ENCODE results near the gene TGM2.

The TGM2 gene

DNA sequence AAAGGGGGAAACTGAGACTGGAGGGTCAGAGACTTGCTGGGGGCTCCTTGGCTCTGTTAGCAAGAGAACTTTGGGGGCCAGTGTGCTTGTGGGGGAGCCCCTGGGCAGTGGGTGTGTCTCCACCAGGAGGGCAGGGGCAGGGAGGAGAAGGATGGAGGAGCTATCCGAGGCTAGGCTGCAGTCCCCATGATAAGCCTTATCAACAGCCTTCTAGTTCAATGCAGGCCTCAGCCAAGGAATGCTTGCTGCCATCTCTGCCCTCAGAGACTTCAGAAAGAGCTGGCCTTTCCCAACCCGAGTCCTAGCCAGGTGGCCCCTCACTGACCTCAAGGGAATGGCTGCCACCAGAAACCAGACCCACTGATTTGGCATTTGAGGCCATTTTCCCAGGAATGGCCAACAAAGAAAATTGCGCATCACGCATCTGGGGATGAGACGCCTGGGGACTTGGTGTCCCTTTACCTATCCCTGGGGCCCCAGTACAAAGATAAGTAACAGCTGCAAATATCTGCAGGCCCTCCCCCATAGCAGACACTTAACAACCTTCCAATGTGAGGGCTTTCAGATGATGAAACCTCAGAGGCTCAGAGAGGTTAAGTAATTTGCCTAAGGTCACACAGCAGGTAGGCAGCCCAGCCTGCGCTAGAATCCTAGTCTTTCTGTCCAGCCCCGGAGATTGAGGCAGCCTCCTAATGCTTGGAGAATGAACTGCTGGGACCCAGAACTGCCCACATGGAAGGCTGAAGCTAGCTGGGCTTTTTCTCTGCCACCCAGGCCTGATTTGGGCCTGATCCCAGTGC is 4.9 kb downstream of the TGM2 start:
- no peak overlapping the region for H3K4me3 ChIP-seq (ENCODE audit: low read depth, low read length)
- no peak for TF ChIP-seq CTCF (IDR thresholded peaks at IDR 0.05; ENCODE audit: borderline replicate concordance, insufficient read depth, low read depth, low read length)

- no peak for TF ChIP-seq CTCF (IDR thresholded peaks at IDR 0.05; ENCODE audit: borderline replicate concordance, insufficient read depth, low read depth, low read length)
- no peak overlapping the region for H3K4me3 ChIP-seq (ENCODE audit: low read depth, low read length)
Observed at GRCh38 chr20:38159566-38159956, 5.5 kb downstream of the TGM2 start.

DNA sequence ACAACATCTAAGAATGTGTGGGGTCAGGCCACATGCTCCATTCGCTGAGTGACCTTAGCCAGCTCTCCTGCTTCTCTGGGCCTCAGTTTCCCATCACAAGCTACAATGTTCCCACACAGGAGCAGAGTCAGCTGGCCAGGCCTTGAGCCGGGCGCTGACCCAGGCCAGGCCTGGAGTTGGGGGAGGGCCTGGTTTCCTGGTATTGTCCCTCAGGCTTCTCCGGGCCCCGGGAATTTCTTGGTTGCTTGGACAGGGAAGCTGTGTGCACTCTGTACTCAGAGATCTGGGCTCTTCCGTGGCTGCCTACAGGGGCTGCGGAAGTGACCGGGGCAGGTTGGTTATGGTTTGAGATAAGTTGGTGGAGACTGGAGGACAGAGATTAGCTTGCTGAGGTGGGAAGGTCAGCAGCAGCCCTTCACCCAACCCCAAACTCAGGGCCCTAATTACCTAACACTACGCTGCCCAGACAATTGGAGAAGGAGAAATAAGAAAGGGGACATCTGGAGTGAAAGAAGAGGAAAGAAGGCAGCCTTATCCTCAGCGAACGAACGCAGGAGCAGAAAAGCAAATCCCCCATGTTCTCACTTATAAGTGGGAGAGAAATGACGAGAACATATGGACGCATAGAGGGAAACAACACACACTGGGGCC is 6.2 kb downstream of the TGM2 start:
- no peak for TF ChIP-seq CTCF (IDR thresholded peaks at IDR 0.05; ENCODE audit: borderline replicate concordance, insufficient read depth, low read depth, low read length)
- H3K4me3 ChIP-seq (ENCODE audit: low read depth, low read length) = no peak overlapping the region

GRCh38 chr20:38157635-38158495 is 7.2 kb downstream of the TGM2 start:
- no peak overlapping the region for H3K4me3 ChIP-seq (ENCODE audit: low read depth, low read length)
- TF ChIP-seq CTCF (IDR thresholded peaks at IDR 0.05; ENCODE audit: borderline replicate concordance, insufficient read depth, low read depth, low read length) = no peak

DNA sequence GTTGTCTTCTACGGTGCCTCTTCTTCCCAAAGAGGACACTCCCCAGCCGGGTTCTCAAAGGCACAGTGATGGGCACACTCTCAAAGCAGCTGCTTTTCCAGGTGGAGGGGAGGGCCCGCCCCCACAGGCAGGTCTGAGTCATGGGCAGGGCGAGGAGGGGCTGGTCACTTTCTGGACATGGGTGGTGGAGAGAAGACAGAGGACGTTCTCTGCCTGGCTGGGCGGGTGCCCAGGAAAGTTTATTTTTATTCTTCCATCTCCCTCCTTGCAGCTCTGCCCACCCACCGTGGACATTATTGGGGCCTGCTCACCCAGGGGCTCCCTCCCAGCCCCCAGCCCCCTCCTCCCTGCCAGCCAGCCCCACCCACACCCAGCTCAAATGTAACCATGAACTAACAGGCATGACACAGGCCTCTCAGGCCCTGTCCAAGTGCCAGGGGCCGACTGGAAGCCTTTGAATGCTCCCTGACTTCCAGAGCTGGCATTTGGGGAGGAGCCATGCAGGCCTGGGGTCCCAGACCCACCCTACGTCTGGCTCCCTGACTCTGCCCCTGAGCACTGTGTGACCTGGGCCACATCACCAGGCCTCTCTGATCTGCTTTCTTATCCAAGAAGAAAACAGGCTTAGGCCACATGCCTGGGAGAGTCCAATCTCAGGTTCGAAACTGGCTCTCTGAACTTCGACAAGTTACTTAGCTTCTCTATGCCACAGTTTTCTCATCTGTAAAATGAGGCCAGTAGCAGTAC is 8.0 kb downstream of the TGM2 start:
- no peak overlapping the region for H3K4me3 ChIP-seq (ENCODE audit: low read depth, low read length)
- TF ChIP-seq CTCF (IDR thresholded peaks at IDR 0.05; ENCODE audit: borderline replicate concordance, insufficient read depth, low read depth, low read length) = no peak

GRCh38 chr20:38156280-38156679 is 8.8 kb downstream of the TGM2 start:
- TF ChIP-seq CTCF (IDR thresholded peaks at IDR 0.05; ENCODE audit: borderline replicate concordance, insufficient read depth, low read depth, low read length) = no peak
- H3K4me3 ChIP-seq (ENCODE audit: low read depth, low read length) = no peak overlapping the region

Measured in GM12875 (cell line).